PFSK-1 (cell line): Measurements from ENCODE around the gene BEAN1. TPM values are rescaled to one million over a fixed set of nuclear protein-coding genes. Genes with fewer than 3 reads are reported as not detected.

Source experiments
- FOXP2 ChIP-seq: optimal IDR thresholded peaks from 2 replicates; pipeline ENCODE3; 2011; ENCODE audit warnings: borderline replicate concordance, control low read depth, inconsistent platforms; ENCODE audit not compliant: insufficient read depth; ENCODE audit errors: extremely low read length, extremely low read depth
- POLR2AphosphoS5 ChIP-seq: IDR thresholded peaks from 2 replicates; pipeline ENCODE4 v1.6.1; 2012; ENCODE audit warnings: low read depth, mild to moderate bottlenecking, control low read depth, low read length, moderate library complexity
- REST ChIP-seq, 2 experiments: IDR thresholded peaks; 2 replicates each; pipeline versions ENCODE4 v1.6.1 to v1.8.0; 2011 to 2012; ENCODE audit warnings: low read depth in 2 of 2, low read length in 2 of 2, control low read depth in 1 of 2, inconsistent platforms in 1 of 2, mild to moderate bottlenecking in 1 of 2, moderate library complexity in 1 of 2; ENCODE audit not compliant: insufficient read depth in 1 of 2
- SIN3A ChIP-seq: IDR thresholded peaks from 2 replicates; pipeline ENCODE4 v1.6.1; 2012; ENCODE audit warnings: mild to moderate bottlenecking, low read length, moderate library complexity, borderline replicate concordance; ENCODE audit not compliant: insufficient read depth
- TAF1 ChIP-seq: IDR thresholded peaks from 2 replicates; pipeline ENCODE4 v1.6.1; 2012; ENCODE audit warnings: low read length, control low read depth, borderline replicate concordance; ENCODE audit not compliant: insufficient read depth
- polyA plus RNA-seq: library from polyadenylated mRNA; unstranded; fragments of >200 nt; gene quantifications from one replicate; pipeline ENCODE4 v1.2.1, GENCODE V29; 2012; ENCODE audit warnings: low read depth, missing spikeins; ENCODE audit not compliant: insufficient read length

The BEAN1 gene
- 1.6 TPM for polyA plus RNA-seq

GRCh38 chr16:66427036-66427860 is at the start of gene BEAN1:
BEAN1 (plus strand) TSS chr16:66427295; CDS start chr16:66437677, 10,382 bp downstream.
- TF ChIP-seq TAF1 (no peak), FOXP2 (no peak), SIN3A (no peak), REST (IDR thresholded peaks at IDR 0.05; ENCODE audit: insufficient read depth in 1 of 2, low read depth in 2 of 2, low read length in 2 of 2) (no peak), POLR2AphosphoS5 (no peak)

- TF ChIP-seq FOXP2 (no peak), TAF1 (no peak), REST (IDR thresholded peaks at IDR 0.05; ENCODE audit: insufficient read depth in 1 of 2, low read depth in 2 of 2, low read length in 2 of 2) (no peak), POLR2AphosphoS5 (no peak), SIN3A (no peak)
Observed at GRCh38 chr16:66377324-66377723, 49.8 kb upstream of the BEAN1 start.

- no peak for TF ChIP-seq SIN3A
- TF ChIP-seq REST (IDR thresholded peaks at IDR 0.05; ENCODE audit: insufficient read depth in 1 of 2, low read depth in 2 of 2, low read length in 2 of 2) = no peak
- TF ChIP-seq TAF1 = no peak
- TF ChIP-seq POLR2AphosphoS5 = no peak
- TF ChIP-seq FOXP2 = no peak
Observed at GRCh38 chr16:66378741-66379570, 48.1 kb upstream of the BEAN1 start.

- TF ChIP-seq REST (IDR thresholded peaks at IDR 0.05; ENCODE audit: insufficient read depth in 1 of 2, low read depth in 2 of 2, low read length in 2 of 2) (no peak), TAF1 (no peak), SIN3A (no peak), FOXP2 (no peak), POLR2AphosphoS5 (no peak)
Observed at GRCh38 chr16:66379571-66379941, 47.5 kb upstream of the BEAN1 start.
